Activated naive CD8-positive, alpha-beta T cell treated with anti-CD3 and anti-CD28 coated beads for 36 hours (primary cell): ENCODE data around the gene ACOT4. TPM values are rescaled to one million over a fixed set of nuclear protein-coding genes. Genes with fewer than 3 reads are reported as not detected.

Experiments
- DNase-seq: peaks from one replicate; pipeline ENCODE4 v3.0.0; 2021
- H3K27ac Mint-ChIP-seq: one replicate; pipeline ENCODE4 v1.8.0; 2022; ENCODE audit warnings: mild to moderate bottlenecking, moderate library complexity, mixed read lengths
- H3K27me3 Mint-ChIP-seq: one replicate; pipeline ENCODE4 v1.8.0; 2022; ENCODE audit warnings: mild to moderate bottlenecking, mixed read lengths
- H3K36me3 Mint-ChIP-seq: one replicate; pipeline ENCODE4 v1.8.0; 2021; ENCODE audit warnings: mild to moderate bottlenecking, mixed read lengths
- H3K4me1 Mint-ChIP-seq: one replicate; pipeline ENCODE4 v1.8.0; 2021; ENCODE audit warnings: mixed read lengths
- H3K4me3 Mint-ChIP-seq: one replicate; pipeline ENCODE4 v1.8.0; 2022; ENCODE audit warnings: mild to moderate bottlenecking, moderate library complexity, mixed read lengths
- H3K9me3 Mint-ChIP-seq: one replicate; pipeline ENCODE4 v1.8.0; 2022; ENCODE audit warnings: mixed read lengths
- total RNA-seq, 2 experiments: library from RNA; stranded (reverse); gene quantifications; one replicate each; pipeline ENCODE4 v1.2.3, GENCODE V29; 2021

Gene ACOT4
- total RNA-seq, 2 experiments from 2014 or later, result 2.0 to 2.4 TPM

GRCh38 chr14:73607241-73607640 lies 15.6 kb downstream of the ACOT4 start:
- no peaks in the 10 kb centered on the region for H3K36me3 Mint-ChIP-seq
- no peaks in the 10 kb centered on the region for H3K9me3 Mint-ChIP-seq
- H3K27ac Mint-ChIP-seq, result no peak overlapping the region

GRCh38 chr14:73610687-73611086 lies 19.0 kb downstream of the ACOT4 start:
- H3K4me1 Mint-ChIP-seq, result peaks cover 6% of the 10 kb centered on the region
- H3K36me3 Mint-ChIP-seq, result no peaks in the 10 kb centered on the region
- no peak for DNase-seq
- H3K27ac Mint-ChIP-seq, result no peak overlapping the region
- no peaks in the 10 kb centered on the region for H3K9me3 Mint-ChIP-seq
- no peaks in the 10 kb centered on the region for H3K27me3 Mint-ChIP-seq
- H3K4me3 Mint-ChIP-seq, result no peak overlapping the region

More at GRCh38 chr14:73607241-73607640, 15.6 kb downstream of the ACOT4 start:
- DNase-seq, result no peak
- Mint-ChIP-seq H3K4me3 (no peak overlapping the region), H3K27me3 (no peaks in the 10 kb centered on the region), H3K4me1 (peaks cover 3% of the 10 kb centered on the region)

DNA sequence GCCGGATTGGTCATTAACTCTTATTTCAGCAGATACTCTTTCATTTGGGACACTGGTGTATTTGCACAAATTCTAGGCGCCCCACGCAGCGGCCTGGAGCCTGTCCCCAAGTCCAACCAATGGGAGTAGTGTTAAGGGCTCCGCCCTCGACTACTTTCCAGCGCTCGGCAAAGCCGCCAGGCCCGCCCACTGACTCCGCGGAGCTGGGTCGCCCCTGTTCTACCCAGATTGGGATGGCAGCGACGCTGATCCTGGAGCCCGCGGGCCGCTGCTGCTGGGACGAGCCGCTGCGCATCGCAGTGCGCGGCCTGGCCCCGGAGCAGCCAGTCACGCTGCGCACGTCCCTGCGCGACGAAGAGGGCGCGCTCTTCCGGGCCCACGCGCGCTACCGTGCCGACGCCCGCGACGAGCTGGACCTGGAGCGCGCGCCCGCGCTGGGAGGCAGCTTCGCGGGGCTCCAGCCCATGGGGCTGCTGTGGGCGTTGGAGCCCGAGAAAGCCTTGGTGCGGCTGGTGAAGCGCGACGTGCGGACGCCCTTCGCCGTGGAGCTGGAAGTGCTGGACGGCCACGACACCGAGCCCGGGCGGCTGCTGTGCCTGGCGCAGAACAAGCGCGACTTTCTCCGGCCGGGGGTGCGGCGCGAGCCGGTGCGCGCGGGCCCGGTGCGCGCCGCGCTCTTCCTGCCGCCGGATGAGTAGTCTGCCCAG lies 20.8 kb downstream of the ACOT4 start, which contains the start of gene ACOT6:
Gene ACOT6 (plus strand): TSS at position 179 of the 707 bp plus-strand sequence. CDS start 55 bp downstream, at position 234.
- Mint-ChIP-seq H3K4me1 (peaks cover 6% of the 10 kb centered on the region), H3K27me3 (no peaks in the 10 kb centered on the region), H3K36me3 (no peaks in the 10 kb centered on the region), H3K9me3 (no peaks in the 10 kb centered on the region), H3K4me3 (peak within 1 kb of the TSS; percentile 79), H3K27ac (no peak within 1 kb of the TSS)
- peak; percentile 76 for DNase-seq

- Mint-ChIP-seq H3K27me3 (no peaks in the 10 kb centered on the region), H3K36me3 (no peaks in the 10 kb centered on the region), H3K9me3 (no peaks in the 10 kb centered on the region), H3K4me1 (peaks cover 6% of the 10 kb centered on the region), H3K27ac (no peak overlapping the region), H3K4me3 (peak overlapping the region; percentile 78)
- DNase-seq, result no peak
These were observed 21.3 kb downstream of the ACOT4 start for GRCh38 chr14:73613046-73613383.

- no peaks in the 10 kb centered on the region for H3K9me3 Mint-ChIP-seq
These were observed 21.8 kb downstream of the ACOT4 start for GRCh38 chr14:73613419-73613963.

DNA sequence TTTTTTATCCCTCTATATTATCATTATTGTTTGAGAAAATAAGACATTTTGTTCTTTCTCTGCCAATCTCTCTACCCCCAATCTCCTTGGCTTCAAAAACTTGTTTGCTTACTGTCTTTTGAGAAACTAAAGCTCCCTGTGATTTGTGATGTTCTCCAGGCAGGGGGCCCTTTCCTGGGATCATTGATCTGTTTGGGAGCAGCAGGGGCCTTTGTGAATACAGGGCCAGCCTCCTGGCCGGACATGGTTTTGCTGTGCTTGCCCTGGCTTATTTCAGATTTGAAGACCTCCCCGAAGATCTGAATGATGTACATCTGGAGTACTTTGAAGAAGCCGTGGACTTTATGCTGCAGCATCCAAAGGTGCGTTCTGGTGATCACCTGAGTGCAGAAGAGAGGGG lies 25.2 kb downstream of the ACOT4 start:
- Mint-ChIP-seq H3K4me3 (no peak overlapping the region), H3K27ac (no peak overlapping the region), H3K27me3 (no peaks in the 10 kb centered on the region), H3K4me1 (peaks cover 6% of the 10 kb centered on the region), H3K9me3 (no peaks in the 10 kb centered on the region), H3K36me3 (no peaks in the 10 kb centered on the region)
- DNase-seq, result no peak

More at GRCh38 chr14:73613419-73613963, 21.8 kb downstream of the ACOT4 start:
- H3K27ac Mint-ChIP-seq, result no peak overlapping the region
- no peaks in the 10 kb centered on the region for H3K27me3 Mint-ChIP-seq
- H3K36me3 Mint-ChIP-seq, result no peaks in the 10 kb centered on the region
- peaks cover 6% of the 10 kb centered on the region for H3K4me1 Mint-ChIP-seq
- peak overlapping the region; percentile 78 for H3K4me3 Mint-ChIP-seq
- DNase-seq, result no peak

GRCh38 chr14:73619524-73619923 lies 27.9 kb downstream of the ACOT4 start:
- Mint-ChIP-seq H3K36me3 (no peaks in the 10 kb centered on the region), H3K27me3 (no peaks in the 10 kb centered on the region)

GRCh38 chr14:73620268-73620667 lies 28.6 kb downstream of the ACOT4 start:
- Mint-ChIP-seq H3K4me1 (no peaks in the 10 kb centered on the region), H3K27ac (no peak overlapping the region), H3K9me3 (no peaks in the 10 kb centered on the region), H3K4me3 (no peak overlapping the region), H3K36me3 (no peaks in the 10 kb centered on the region), H3K27me3 (no peaks in the 10 kb centered on the region)
- DNase-seq, result no peak

More at GRCh38 chr14:73619524-73619923, 27.9 kb downstream of the ACOT4 start:
- no peak overlapping the region for H3K4me3 Mint-ChIP-seq
- no peak overlapping the region for H3K27ac Mint-ChIP-seq
- H3K4me1 Mint-ChIP-seq, result no peaks in the 10 kb centered on the region
- no peaks in the 10 kb centered on the region for H3K9me3 Mint-ChIP-seq
- no peak for DNase-seq

GRCh38 chr14:73623504-73624054 lies 31.9 kb downstream of the ACOT4 start:
- peaks cover 6% of the 10 kb centered on the region for H3K27me3 Mint-ChIP-seq
- H3K9me3 Mint-ChIP-seq, result no peaks in the 10 kb centered on the region
- H3K27ac Mint-ChIP-seq, result no peak overlapping the region

DNA sequence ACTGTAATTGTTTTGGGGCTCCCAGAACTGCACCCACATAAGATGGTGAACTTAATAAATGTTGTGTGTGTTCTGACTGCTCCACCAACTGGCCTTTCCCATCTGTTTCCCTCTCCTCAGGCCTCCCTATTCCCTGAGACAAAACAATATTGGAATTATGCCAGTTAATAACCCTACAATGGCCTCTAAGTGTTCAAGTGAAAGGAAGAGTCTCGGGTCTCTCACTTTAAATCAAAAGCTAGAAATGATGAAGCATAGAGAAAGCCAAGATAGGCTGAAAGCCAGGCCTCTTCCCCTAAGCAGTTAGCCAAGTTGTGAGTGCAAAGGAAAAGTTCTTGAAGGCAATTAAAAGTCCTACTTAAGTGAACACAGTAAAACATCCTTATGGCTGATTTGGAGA lies 34.0 kb downstream of the ACOT4 start:
- no peaks in the 10 kb centered on the region for H3K36me3 Mint-ChIP-seq
- DNase-seq, result no peak
- H3K4me3 Mint-ChIP-seq, result no peak overlapping the region
- peaks cover 11% of the 10 kb centered on the region for H3K27me3 Mint-ChIP-seq
- no peaks in the 10 kb centered on the region for H3K4me1 Mint-ChIP-seq
- H3K9me3 Mint-ChIP-seq, result no peaks in the 10 kb centered on the region
- no peak overlapping the region for H3K27ac Mint-ChIP-seq

More at GRCh38 chr14:73623504-73624054, 31.9 kb downstream of the ACOT4 start:
- no peak for DNase-seq
- Mint-ChIP-seq H3K4me1 (no peaks in the 10 kb centered on the region), H3K36me3 (no peaks in the 10 kb centered on the region), H3K4me3 (no peak overlapping the region)

DNA sequence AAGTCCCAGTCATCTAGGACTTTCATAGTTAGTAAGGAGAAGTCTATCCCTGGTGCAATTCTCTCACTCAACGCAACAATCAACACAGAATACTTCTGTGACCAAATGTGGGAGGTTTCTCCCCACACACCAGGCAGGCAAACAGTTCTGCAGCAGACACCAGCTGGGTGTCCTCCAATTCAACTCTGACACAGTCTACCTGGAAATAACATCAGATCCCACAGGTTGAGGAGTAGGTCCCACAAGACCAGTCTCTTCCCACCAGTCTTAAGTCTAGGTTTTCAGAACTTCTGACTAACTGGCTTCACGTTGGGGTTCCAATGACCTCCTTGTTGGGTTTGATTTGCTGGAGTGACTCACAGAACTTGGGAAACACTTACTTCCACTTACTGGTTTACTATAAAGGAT lies 35.5 kb downstream of the ACOT4 start:
- no peak for DNase-seq
- Mint-ChIP-seq H3K27ac (no peak overlapping the region), H3K9me3 (no peaks in the 10 kb centered on the region), H3K4me3 (no peak overlapping the region), H3K4me1 (no peaks in the 10 kb centered on the region), H3K27me3 (peaks cover 11% of the 10 kb centered on the region), H3K36me3 (no peaks in the 10 kb centered on the region)

DNA sequence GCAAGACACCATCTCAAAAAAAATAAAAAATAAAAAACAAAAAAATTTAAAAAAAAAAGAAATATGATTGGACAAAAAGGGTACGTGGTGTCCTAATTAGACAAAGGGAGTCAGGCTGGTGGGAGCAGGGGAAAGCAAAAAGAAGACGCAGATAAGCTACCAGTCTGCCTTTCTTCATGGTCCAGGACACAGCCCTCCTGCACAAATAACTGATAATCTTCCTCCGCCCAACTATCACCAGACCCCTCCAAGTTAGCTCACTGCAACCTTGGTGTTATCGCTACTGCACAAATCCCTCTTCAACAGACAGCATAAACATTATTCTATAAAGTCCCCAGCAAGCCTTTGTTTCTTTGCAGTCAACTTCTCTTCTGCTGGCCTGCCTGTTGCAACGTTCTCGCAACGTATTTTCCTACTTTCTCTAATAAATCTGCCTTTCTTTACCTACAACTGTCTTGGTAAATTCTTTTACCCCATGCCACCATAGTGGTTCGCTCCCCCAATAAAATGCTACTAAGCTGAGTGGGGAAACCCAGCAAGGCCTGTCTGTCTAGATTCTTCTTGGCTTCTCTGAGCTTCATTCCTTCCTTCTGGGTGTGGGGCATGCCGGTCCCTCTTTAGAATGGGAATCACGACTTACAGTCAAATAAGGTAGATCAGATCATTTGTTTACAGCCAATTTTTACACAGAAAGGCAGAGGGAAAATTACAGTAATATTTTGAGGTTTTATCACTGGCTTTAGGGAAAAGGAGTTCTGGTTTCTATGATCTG lies 38.5 kb downstream of the ACOT4 start:
- no peak for DNase-seq
- Mint-ChIP-seq H3K4me3 (no peak overlapping the region), H3K27ac (no peak overlapping the region), H3K9me3 (no peaks in the 10 kb centered on the region), H3K4me1 (peaks cover 5% of the 10 kb centered on the region), H3K27me3 (peaks cover 15% of the 10 kb centered on the region), H3K36me3 (no peaks in the 10 kb centered on the region)

DNA sequence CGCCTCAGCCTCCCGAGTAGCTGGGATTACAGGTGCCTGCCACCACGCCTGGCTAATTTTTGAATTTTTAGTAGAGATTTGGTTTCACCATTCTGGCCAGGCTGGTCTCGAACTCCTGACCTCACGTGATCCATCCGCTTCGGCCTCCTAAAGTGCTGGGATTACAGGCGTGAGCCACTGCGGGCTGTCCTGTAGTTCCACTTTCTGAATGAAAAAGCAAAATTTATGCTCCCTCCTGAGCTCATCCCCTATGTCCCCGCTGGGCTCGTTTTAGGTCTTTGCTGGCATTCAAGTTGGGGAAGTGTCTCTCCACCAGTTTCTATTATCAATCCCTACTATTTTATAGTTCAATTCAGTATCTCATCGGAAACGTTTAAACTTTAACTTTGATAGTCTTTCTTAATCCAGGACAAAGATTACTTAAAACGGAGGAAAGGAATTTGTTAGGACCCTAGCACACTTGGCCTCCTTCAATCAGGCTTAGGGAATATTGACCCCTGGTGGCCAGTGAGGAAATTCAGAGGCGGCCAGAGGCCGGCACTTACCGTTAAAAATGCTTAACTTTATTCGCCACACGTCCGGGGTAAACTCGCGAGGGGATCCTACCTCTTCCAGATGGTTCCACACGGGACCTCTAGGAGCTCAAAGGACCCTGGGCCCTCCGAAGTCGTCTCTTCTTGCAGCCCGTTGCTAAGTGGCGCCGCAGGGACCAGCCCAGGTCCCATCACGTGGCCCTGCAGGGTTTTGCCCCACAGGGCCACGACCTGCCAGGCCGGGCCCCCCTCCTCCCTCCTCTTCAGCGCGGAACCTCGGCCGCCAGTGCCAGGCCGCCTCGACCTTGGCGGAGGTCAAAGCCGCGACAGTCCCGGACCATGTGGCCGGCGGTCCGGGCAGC lies 41.7 kb downstream of the ACOT4 start:
- Mint-ChIP-seq H3K27ac (no peak overlapping the region), H3K27me3 (peaks cover 12% of the 10 kb centered on the region), H3K4me1 (peaks cover 5% of the 10 kb centered on the region), H3K36me3 (no peaks in the 10 kb centered on the region), H3K4me3 (peak overlapping the region; percentile 64), H3K9me3 (no peaks in the 10 kb centered on the region)
- DNase-seq, result peak; percentile 50

- H3K9me3 Mint-ChIP-seq, result no peaks in the 10 kb centered on the region
- H3K4me1 Mint-ChIP-seq, result peaks cover 11% of the 10 kb centered on the region
- H3K36me3 Mint-ChIP-seq, result no peaks in the 10 kb centered on the region
- peak overlapping the region; percentile 64 for H3K4me3 Mint-ChIP-seq
- H3K27ac Mint-ChIP-seq, result peak overlapping the region; percentile 20
- peak; percentile 23 for DNase-seq
- peaks cover 12% of the 10 kb centered on the region for H3K27me3 Mint-ChIP-seq
These were observed 42.5 kb downstream of the ACOT4 start for GRCh38 chr14:73634011-73634833.
